Measurements from ENCODE around the gene SNX7. TPM values are rescaled to one million over a fixed set of nuclear protein-coding genes. Genes with fewer than 3 reads are reported as not detected.

SNX7 gene
- polyA plus RNA-seq, 1 donor from 2014 or later, result 0.13 TPM

DNA sequence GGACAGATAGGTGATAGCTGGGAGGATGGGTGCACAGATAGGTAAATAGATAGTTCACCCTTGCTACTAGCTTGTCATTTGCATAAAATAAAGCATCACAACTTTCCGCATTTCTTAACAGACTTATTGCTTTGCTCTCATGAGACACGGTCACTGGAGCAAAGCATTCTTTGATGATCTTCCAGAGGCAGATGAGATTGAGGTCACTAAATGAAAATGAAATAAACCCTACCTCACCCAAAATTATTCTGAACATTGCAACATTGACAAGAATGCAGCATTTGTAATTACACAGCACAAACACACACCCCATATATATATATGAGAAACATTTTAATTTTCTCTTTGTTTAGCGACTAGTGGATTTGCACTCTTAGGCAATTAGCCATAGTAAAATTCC, 107.6 kb downstream of the SNX7 start:
- Mint-ChIP-seq H3K4me3 (no peak overlapping the region), H3K27ac (no peak overlapping the region), H3K9me3 (no peaks in the 10 kb centered on the region)

GRCh38 chr1:98781906-98782305, 120.4 kb downstream of the SNX7 start:
- H3K4me3 Mint-ChIP-seq, result no peak overlapping the region
- H3K36me3 Mint-ChIP-seq, result peaks cover 3% of the 10 kb centered on the region
- peaks cover 2% of the 10 kb centered on the region for H3K27me3 Mint-ChIP-seq
- peaks cover 0 to 10% (median 6%) of the 10 kb centered on the region in 3 donors for H3K9me3 Mint-ChIP-seq
- no peak overlapping the region for H3K27ac Mint-ChIP-seq
- no peaks in the 10 kb centered on the region for H3K4me1 Mint-ChIP-seq

More for the DNA sequence above, 107.6 kb downstream of the SNX7 start:
- Mint-ChIP-seq H3K36me3 (no peaks in the 10 kb centered on the region), H3K4me1 (peaks cover 6 to 8% (median 6%) of the 10 kb centered on the region in 3 donors), H3K27me3 (no peaks in the 10 kb centered on the region)

GRCh38 chr1:98783821-98784220, 122.3 kb downstream of the SNX7 start:
- Mint-ChIP-seq H3K9me3 (peaks cover 0 to 10% (median 6%) of the 10 kb centered on the region in 3 donors), H3K27me3 (no peaks in the 10 kb centered on the region), H3K36me3 (peaks cover 3% of the 10 kb centered on the region), H3K4me1 (no peaks in the 10 kb centered on the region), H3K4me3 (no peak overlapping the region), H3K27ac (no peak overlapping the region)

- Mint-ChIP-seq H3K36me3 (peaks cover 3% of the 10 kb centered on the region), H3K4me3 (peak overlapping the region in 1 of 4 donors; percentile 30), H3K9me3 (peaks cover 0 to 3% (median 0%) of the 10 kb centered on the region in 3 donors), H3K27me3 (no peaks in the 10 kb centered on the region), H3K27ac (no peak overlapping the region), H3K4me1 (peaks cover 0 to 2% (median 0%) of the 10 kb centered on the region in 3 donors)
Observed at GRCh38 chr1:98791498-98791897, 130.0 kb downstream of the SNX7 start.

- Mint-ChIP-seq H3K27ac (no peak overlapping the region), H3K36me3 (no peaks in the 10 kb centered on the region), H3K4me3 (no peak overlapping the region), H3K4me1 (peaks cover 0 to 2% (median 2%) of the 10 kb centered on the region in 3 donors), H3K27me3 (no peaks in the 10 kb centered on the region), H3K9me3 (no peaks in the 10 kb centered on the region)
Observed at GRCh38 chr1:98792123-98792522, 130.6 kb downstream of the SNX7 start.

- Mint-ChIP-seq H3K27me3 (no peaks in the 10 kb centered on the region), H3K4me3 (no peak overlapping the region), H3K4me1 (peaks cover 0 to 4% (median 4%) of the 10 kb centered on the region in 3 donors), H3K36me3 (no peaks in the 10 kb centered on the region), H3K9me3 (no peaks in the 10 kb centered on the region), H3K27ac (no peak overlapping the region)
Observed at GRCh38 chr1:98793136-98793535, 131.6 kb downstream of the SNX7 start.

- H3K27ac Mint-ChIP-seq, result no peak overlapping the region
- no peaks in the 10 kb centered on the region for H3K9me3 Mint-ChIP-seq
- no peak overlapping the region for H3K4me3 Mint-ChIP-seq
- no peaks in the 10 kb centered on the region for H3K36me3 Mint-ChIP-seq
- H3K4me1 Mint-ChIP-seq, result peaks cover 0 to 7% (median 6%) of the 10 kb centered on the region in 3 donors
- H3K27me3 Mint-ChIP-seq, result no peaks in the 10 kb centered on the region
Observed at GRCh38 chr1:98794196-98794886, 132.8 kb downstream of the SNX7 start.

DNA sequence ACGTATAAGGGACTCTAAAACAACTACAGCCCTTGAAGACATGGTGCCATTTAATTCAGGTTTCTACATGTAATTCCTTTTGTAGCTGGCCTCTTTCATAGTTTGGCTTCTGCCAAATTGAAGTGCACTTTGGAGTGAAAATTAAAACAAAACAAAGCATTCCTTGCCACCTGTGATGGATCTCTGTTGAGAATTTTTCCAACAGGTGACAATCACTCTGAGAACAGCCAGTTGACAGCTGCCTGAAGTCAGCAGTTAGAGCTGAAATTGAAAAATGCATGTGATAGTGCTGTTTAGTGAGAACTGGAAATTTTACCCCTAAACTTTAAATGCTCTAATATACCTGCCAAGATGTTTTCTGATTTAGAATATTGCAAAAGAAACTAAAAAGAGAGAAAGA, 134.5 kb downstream of the SNX7 start:
- Mint-ChIP-seq H3K36me3 (no peaks in the 10 kb centered on the region), H3K4me3 (no peak overlapping the region), H3K27ac (no peak overlapping the region), H3K9me3 (no peaks in the 10 kb centered on the region), H3K27me3 (no peaks in the 10 kb centered on the region), H3K4me1 (peaks cover 0 to 7% (median 6%) of the 10 kb centered on the region in 3 donors)

DNA sequence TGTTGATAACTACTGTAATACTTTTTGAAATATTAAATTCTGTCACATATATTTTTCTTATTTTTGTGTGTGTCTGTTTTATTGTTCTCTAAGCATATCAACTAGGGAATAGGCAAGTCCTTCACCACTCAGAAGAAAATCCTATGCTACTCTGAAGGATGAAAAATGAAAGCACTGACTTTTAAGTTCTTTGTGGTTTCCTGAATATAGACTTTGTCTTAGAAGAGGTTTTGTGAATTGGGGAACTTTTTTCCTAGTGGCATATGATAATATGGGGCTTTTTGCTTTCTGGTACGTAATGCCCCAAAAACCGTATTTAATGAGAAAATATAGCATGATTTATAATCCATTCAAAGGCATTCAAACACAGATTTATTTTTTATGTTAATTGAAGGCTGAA, 136.0 kb downstream of the SNX7 start:
- no peaks in the 10 kb centered on the region for H3K27me3 Mint-ChIP-seq
- no peaks in the 10 kb centered on the region for H3K36me3 Mint-ChIP-seq
- no peak overlapping the region for H3K27ac Mint-ChIP-seq
- H3K4me1 Mint-ChIP-seq, result peaks cover 0 to 7% (median 6%) of the 10 kb centered on the region in 3 donors
- H3K4me3 Mint-ChIP-seq, result no peak overlapping the region
- no peaks in the 10 kb centered on the region for H3K9me3 Mint-ChIP-seq
